HuH-7.5 (cell line): ENCODE results near the gene DNPEP.
A peak's percentile ranks its signal among the peaks of the same experiment; 100 is the strongest.

Experiments used
- DNase-seq: peaks from one replicate; pipeline ENCODE4 v3.0.0; 2011; ENCODE audit warnings: low spot score

DNPEP gene

GRCh38 chr2:219362072-219362471 is 25.6 kb downstream of the DNPEP start:
- no peak for DNase-seq

GRCh38 chr2:219358170-219359075 is 29.3 kb downstream of the DNPEP start:
- DNase-seq: no peak

- no peak for DNase-seq
These were observed 30.9 kb downstream of the DNPEP start for GRCh38 chr2:219356834-219357233.

GRCh38 chr2:219354582-219354981 is 33.1 kb downstream of the DNPEP start:
- no peak for DNase-seq

- DNase-seq: no peak
These were observed 34.6 kb downstream of the DNPEP start for GRCh38 chr2:219353129-219353528.

GRCh38 chr2:219352448-219353023 is 35.2 kb downstream of the DNPEP start:
- peak; percentile 61 for DNase-seq

- DNase-seq: no peak
These were observed 36.9 kb downstream of the DNPEP start for GRCh38 chr2:219350710-219351221.

GRCh38 chr2:219350215-219350614 is 37.5 kb downstream of the DNPEP start:
- DNase-seq: no peak

GRCh38 chr2:219344751-219345430 is 42.8 kb downstream of the DNPEP start:
- no peak for DNase-seq

- DNase-seq: no peak
These were observed 52.3 kb downstream of the DNPEP start for GRCh38 chr2:219335373-219335786.

- DNase-seq: no peak
These were observed 53.6 kb downstream of the DNPEP start for GRCh38 chr2:219334076-219334475.

GRCh38 chr2:219332542-219332941 is 55.2 kb downstream of the DNPEP start, which contains the start of gene RESP18:
TSS of gene RESP18 (minus strand) at chr2:219332744.
- no peak for DNase-seq

- DNase-seq: peak; percentile 41
These were observed 56.0 kb downstream of the DNPEP start for GRCh38 chr2:219331560-219332213.

GRCh38 chr2:219327719-219328118 is 60.0 kb downstream of the DNPEP start:
- DNase-seq: no peak

GRCh38 chr2:219325657-219326315 is 61.9 kb downstream of the DNPEP start:
- DNase-seq: no peak

GRCh38 chr2:219325136-219325535 is 62.6 kb downstream of the DNPEP start:
- DNase-seq: no peak

- no peak for DNase-seq
These were observed 64.3 kb downstream of the DNPEP start for GRCh38 chr2:219323434-219323833.
